HG02798 (cell line): ENCODE data around the gene OPHN1.

Experiments
- ATAC-seq: cut with Tn5 transposase; IDR thresholded peaks from one replicate; pipeline ENCODE4 v1.9.1; 2021; ENCODE audit warnings: mild to moderate bottlenecking; ENCODE audit not compliant: unreplicated experiment, poor library complexity

OPHN1 gene

DNA sequence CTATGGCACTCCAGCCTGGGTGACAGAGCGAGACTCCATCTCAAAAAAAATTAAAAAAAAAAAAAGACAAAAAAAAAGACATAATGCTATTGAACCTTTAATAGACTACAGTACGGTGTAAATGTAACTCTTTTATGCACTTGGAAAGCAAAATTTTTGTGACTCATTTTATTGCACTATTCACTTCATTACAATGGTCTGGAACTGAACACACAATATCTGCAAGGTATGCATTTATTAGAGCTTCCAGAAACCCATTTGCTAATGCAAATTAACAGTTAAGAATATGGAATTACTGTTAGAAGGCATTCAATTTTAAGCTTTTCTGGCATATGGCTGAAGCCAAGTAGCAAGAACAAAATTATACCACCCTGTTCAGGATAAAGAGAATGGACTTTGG lies 176.3 kb downstream of the OPHN1 start:
- no peak for ATAC-seq

DNA sequence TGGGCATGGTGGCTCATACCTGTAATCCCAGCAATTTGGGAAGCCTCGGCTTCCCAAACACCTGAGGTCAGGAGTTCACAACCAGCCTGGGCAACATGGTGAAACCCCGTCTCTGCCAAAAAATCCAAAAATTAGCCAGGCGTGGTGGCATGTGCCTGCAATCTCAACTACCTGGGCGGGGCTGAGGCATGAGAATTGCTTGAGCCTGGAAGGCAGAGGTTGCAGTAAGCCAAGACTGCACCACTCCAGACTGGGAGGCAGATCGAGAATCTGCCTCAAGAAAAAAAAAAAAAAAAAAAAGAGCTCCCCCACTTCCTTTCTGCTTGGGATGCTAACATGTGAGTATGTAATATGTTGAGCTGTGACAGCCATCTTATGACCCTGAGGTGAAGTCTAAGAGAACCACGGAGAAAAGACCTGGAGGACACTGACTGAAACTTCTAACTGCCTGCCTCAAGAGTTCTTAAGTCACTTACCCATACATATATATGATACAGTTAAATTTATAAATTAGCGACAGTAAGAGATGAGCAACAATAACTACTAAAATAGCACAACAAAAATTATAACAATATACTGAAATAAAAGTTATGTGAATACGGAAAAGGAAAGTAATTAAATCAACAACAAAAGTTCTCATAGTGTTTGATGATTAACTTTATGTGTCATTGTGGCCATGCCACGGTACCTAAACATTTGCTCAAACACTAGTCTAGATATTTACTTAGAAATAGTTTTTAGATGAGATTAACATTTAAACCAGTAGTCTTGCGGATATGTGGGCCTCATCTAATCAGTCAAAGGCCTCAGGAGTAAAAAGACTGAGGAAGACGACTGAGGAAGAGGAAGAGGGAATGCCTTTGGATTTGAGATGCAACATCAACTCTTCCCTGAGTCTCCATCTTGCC lies 178.3 kb downstream of the OPHN1 start:
- no peak for ATAC-seq

DNA sequence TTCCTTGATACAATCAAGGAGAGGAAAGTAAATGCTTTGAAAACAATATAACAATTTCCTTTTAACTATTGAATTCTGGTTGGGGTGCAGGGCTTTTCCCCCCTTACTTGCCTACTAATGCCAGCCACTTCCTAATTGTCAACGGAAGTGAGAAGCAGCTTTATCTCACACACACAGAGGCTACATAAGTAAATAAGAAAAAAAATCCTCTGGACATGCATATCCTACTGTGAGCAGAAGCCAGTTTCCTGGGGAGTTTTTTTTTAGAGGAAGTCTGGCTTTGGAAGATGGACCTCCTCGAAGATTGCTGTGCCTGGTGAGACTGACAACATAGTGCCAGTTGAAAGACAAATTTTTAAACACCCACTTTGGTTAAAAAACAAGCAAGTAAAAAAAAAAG lies 180.6 kb downstream of the OPHN1 start:
- no peak for ATAC-seq

DNA sequence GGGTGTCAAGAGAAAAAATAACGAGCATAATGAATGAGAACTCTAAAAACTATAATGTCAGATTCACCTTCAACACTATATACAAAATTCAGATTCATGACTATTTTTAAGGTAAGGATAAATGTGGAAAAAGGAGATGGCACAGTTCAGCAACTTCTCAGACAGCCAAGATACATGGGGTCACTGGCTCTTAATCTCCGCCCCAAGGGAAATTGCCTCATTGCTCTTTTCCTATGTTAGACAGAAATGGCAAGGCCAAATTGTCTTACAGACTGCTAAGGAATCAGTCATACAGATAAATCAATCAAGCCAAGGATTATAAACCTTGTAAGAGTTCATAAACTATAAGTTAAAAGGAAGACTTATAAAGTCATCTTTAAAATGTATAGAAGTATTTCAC lies 183.4 kb downstream of the OPHN1 start:
- ATAC-seq: no peak

DNA sequence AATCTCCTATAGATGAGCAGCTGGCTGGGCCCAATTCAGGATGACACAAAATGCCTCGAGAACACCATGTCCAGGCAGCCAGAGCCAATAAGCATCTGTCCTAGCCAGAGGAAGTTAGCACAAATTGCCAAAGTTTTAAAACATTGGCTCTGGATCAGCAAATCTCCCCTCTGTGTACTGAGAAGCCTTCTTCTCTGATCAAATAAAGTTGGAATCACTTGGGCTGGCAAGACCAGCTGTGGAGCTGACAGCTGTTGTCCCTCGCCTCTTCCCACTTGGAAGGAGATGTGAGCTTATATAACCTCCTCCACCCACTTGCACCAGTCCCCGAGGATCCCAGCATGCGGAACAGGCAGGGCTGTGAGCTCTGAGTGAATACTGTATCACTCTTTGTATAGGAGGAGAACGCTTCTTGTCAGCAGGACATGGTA lies 183.9 kb downstream of the OPHN1 start:
- ATAC-seq: no peak

DNA sequence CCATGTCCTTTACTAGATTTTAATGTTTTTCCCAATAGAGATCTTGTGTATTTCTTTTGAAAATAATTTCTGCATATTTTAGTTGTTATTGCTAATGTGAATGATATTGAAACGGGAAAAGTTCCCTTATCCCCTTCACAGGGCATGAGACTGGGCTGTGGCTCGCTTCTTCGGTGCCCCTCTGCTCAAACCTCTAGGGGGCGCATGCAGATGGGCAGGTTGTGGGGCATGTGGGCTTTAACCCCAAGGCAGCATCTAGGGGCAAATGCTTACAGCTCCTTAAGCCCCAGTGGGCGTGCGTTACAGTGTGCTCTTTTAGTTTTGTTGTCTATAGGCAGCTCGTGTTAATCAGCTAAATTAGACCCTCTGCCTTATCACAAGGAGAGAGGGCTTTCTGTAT lies 194.7 kb downstream of the OPHN1 start:
- no peak for ATAC-seq

DNA sequence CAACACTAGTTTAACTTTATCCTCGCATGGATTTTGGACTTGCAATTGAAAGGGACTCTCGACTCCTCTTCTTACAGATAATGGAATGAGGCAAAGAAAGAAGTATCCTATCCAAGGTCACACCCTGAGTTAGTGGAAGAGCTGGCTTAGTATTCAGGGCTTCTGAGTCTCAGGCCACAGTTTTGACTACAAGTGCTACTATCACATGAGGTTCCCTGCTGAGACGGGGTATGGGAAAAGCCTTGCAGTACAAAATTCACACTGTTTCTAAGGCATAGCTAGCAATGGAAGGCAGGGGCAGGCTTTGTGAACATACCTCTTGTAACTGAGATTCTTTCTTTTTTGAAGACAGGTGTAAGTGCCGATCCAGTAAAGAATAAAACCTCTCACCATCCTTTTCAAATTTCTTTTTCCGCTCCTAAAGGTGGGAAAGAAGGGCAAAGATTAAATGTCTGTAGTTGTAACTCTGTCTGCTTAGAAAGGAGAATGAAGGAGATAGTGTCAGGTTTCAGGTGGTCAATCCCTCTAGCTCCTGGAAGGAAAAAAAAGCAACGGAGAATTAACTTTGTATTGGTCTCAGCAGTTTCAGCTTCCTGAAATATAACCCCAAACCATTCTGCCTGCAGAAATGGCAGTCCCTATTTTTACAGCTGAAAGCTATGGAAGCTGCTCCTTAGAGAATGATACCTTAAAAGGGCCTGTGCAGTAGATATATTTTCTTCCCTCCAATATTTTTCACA lies 199.0 kb downstream of the OPHN1 start:
- ATAC-seq: no peak

DNA sequence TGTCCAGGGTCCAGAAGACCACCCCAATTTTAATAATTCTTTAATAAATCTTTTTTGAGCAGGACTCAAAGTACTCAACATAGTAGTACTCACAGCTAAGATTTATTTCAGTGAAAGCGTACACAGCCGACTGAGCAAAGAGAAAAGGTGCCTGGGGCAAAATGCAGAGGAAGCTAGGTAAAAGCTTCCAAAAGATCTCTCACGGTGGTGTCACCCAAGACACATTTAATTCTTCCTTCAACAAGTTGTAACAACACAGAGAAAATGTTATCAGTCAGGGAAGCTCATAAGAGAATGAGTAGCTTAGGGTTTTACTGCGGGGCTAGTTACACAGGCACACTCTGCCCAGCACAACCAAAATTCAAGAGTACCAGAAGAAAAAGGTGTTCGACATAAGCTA lies 201.1 kb downstream of the OPHN1 start:
- no peak for ATAC-seq

DNA sequence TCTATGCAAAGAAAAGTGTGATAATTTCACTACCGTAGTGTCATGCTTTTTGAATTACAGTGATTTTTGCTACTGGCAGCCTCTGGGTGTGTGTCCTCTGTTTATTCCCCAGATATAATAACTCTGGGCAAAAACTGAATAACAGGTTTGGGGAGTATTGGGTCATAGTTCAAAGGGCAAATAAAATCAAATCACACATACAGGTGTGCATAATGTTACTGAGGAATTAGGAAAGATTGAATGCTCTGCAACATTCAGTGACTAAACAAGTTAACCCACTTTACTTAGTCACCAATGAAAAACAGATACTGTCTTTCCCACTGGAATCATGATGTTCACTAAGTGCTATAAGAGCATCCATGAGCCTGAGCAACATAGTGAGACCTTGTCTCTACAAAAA lies 224.3 kb downstream of the OPHN1 start:
- ATAC-seq: no peak

DNA sequence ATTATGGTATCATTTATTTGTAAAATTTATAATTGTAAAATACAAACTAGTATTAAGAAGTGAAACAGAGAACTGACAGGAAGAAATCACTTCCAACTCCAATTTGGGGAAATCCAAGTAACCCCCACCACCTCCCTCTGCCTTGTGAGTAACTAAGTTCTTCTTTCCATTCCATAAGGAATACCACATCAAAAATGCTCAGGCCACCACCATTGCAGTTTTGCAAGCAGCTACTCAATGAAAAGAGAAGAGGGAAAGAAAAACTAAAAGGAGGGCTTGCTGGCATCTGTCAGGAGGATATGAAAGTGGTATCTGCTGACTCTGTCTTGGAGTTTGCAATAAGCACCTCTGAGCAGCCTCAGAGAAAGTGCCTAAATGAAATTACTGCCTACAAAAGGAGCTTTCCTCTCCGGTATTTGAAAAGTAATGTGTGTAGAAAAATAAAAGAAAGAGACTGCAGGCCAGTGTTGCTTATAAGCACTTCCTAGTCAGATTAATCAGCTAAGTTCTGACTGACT lies 228.7 kb downstream of the OPHN1 start:
- ATAC-seq: no peak

DNA sequence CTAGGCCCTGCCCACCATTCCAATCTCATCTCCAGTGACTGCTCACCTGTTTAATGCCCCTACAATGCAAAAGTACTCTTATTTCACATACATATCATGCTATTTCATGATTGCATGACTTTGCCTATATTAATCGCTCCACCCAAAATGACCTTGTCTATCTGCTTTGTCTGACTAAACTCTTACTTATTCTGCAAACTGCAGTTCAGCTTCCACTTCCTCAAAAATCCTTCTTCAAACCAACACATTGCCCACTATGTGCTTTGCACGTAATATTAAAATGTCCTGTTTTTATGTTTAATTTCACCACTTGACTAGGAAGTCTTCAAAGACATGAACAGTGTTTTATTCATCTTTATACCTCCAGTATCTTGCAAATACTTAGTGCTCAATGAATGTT lies 229.6 kb downstream of the OPHN1 start:
- ATAC-seq: peak; percentile 85

DNA sequence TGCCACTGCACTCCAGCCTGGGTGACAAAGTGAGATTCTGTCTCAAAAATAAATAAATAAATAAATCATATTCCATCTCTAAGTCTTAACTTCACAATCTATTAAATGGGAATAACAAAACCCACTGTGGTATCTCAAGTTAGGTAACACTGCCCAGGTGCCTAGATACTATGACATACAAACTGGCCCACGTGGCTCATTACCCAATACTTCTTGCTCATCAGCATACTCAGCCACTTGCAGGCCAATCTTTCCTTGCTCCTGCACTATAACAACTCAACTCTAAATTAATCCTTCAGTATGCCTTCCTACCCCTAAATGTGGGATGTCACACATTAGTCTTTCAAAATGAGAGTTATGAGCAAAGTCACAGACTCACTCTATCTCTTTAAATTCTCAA lies 230.1 kb downstream of the OPHN1 start:
- peak; percentile 16 for ATAC-seq

DNA sequence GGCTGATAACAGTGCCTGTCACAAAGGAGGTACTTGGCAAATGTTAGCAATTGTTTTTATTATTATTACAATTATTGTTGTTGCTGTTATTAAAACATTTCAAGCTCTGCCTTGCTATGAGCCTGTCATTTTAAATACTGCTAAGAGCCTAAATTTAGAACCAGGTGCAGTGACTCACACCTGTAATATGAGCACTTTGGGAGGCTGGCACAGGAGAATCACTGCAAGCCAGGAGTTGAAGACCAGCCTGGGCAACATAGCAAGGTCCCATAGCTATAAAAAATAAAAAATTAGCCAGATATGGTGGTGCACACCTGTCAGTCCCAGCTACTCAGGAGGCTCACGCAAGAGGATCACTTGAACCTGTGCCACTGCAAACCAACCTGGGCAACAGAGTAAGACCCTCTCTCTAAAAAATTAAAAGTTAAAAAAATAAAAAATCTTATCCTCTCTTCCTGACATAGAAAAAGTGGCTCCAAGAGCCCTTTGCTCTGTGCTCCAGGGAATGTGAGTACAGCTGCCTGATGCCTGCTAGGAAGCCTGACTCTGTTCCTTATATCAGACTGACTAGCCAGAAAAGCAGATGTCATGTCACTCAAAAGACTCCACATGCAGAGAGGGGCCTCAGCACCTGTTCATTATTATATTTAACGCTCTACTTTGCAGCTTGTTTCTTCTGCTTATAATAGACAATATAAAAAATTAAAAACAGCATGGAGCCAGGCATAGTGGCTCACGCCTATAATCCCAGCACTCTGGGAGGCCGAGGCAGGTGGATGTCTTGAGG lies 234.0 kb downstream of the OPHN1 start:
- no peak for ATAC-seq

DNA sequence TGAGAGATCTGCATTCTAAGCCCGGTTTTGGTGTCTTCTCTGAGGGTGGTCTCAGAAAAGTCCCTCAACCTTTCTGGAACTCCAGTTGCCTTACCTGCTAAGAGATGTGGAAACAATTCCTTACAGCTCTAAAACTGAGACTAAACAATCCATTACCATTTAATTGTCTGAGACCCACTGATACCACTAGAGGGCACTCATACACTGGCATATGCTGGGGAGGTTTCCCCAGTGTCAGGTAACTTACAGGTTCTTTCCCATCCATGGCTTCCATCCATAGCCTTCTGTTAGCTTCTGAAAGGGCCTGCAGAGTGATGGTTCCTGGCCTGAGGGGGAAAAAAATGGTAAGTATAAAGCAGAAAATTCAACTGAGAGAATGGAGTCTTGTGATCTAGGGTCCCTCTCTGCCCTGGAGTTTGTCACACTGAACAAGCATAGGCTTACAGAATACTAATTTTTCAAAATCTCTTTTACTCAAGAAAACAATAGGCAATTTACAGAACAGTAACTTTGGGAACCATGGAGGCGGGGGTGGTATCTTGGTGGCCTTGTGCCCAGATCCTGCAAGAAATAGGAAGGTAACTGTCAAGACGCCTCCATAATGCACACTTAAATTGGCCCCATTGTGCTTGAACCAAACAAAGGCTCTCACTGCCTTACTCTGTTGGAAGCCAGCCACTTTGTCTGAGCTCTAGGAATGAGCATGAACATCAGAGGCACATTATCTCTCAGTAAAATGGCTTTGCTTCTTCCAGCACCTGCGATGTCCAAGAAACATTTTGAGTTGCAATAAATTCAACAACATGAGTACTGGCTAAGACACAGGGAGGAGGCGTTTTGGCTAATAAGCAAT lies 236.1 kb downstream of the OPHN1 start:
- ATAC-seq: peak; percentile 76

DNA sequence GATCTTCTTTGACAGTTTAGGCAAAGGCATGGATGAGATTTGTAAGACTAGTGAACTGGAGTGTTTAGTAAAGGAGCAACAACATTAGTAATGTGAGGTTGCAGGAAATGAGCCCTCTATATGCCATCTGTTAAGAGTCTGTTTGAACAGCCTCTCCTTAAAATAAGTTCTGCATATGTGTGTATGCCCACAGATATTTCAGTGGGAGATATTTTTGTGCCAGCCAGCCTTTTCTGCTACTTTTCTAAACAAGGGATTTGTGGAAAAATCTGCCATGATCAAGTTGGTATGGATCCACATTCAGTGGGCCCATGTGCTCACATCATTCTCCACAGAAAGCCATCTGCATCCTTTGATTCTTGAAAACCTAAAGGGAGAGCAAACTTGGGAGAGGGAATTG lies 237.7 kb downstream of the OPHN1 start:
- ATAC-seq: no peak

DNA sequence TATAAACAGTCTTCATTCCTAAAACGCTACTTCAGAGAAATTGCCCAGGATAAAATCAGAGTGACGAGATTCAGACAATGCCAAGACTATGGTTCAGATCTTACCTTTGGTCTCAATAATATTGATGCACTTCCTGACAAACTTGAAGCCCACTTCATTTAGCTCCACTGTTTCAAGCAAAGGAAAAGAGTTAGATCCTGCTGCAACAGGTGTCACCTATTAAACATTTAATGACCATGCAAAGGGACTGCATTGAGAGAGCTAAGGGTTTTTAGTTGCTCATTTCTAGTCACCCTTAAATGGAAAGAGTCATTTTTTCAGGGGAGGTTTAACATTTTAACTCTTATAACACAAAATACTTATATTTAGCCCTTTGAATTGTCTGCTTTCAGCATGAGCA lies 239.5 kb downstream of the OPHN1 start:
- no peak for ATAC-seq

DNA sequence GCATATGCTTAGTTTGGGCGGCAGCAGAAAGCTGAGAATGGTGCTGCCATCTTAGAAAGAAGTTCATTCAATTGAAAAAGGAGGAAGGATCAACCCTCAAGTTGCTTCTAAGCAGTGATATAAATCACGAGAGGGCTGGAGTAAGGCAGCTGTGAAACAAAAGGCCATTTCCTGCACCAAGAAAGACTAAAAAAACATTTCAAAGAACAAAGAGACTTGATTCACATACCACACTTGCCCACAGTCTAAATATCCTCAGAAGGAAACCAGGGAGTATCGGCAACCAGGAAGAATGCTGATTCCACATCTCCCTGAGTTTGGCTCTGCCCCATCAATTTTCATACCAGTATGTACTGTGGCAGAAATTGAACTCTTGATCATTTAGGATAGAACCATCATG lies 240.1 kb downstream of the OPHN1 start:
- ATAC-seq: no peak

DNA sequence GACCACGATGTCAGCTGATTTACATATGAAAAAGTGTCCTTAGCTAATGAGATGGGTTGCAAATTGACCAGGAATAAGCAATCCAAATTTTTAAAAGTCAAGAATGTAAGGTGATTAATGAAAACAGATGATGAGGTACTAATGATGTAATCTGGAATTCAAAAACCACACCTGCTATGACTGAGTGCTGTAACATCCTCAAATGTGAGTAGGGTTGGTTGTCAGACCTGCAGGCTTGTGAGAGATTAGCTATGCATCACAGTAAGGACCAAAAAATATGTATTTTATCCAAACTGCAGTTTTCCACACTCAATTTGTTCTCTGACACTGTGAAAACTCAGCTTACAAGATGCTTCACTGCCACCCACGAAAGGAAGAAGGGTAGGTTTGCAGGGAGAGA lies 242.5 kb downstream of the OPHN1 start:
- no peak for ATAC-seq

DNA sequence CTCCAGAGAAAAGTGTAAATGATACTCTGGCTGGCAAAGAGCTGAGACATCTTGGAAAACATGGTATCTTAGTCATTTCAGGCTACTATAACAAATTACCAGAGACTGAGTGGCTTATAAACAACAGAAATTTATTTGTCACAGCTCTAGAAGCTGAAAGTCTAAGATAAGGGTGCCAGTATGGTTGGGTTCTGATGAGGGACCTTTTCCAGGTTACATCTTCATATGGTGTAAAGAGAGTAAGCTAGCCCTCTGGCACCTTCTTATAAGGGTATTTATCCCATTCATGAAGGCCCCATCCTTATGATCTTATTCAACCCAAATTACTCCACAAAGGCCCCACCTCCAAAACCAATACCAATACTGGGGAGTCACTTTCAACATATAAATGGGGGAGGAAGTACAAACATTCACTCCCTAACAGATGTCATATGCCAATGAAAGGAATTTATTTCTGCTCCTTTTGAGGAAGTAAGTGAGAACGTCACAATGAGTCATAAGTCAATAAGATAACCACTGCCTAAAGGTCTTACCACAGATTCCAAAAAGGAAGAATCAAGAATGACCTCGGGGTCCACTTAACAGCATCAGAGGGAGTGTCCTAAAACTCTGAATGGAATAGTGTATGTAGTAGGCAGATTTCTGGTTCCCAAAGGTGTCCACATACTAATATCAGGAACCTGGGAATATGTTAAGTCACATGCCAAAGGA lies 246.6 kb downstream of the OPHN1 start:
- no peak for ATAC-seq
